Activated CD8-positive, alpha-beta memory T cell treated with anti-CD3 and anti-CD28 coated beads for 36 hours (primary cell): ENCODE data around the gene OR4D2. TPM values are rescaled to one million over a fixed set of nuclear protein-coding genes. Genes with fewer than 3 reads are reported as not detected.

Source experiments
- CTCF ChIA-PET: fragments of 350-600 bp; sonication (Branson Sonifier 250); formaldehyde crosslinking; loops from one replicate; lab custom pipeline; 2021; ENCODE audit warnings: antibody characterized with exemption; lab: Charles Lee
- POLR2A ChIA-PET: fragments of 350-600 bp; sonication (Branson Sonifier 250); formaldehyde crosslinking; loops from one replicate; lab custom pipeline; 2021; ENCODE audit warnings: antibody characterized with exemption; lab: Charles Lee
- total RNA-seq, 2 experiments: library from RNA; stranded (reverse); gene quantifications; one replicate each; pipeline ENCODE4 v1.2.3, GENCODE V29; 2021

The OR4D2 gene
- total RNA-seq, 2 experiments from 2014 or later = not detected

GRCh38 chr17:58165981-58166380 is 801 bp upstream of the OR4D2 start:
- POLR2A ChIA-PET = no interaction called here

GRCh38 chr17:58170622-58171021 is 3.8 kb downstream of the OR4D2 start:
- POLR2A ChIA-PET = no interaction called here
- CTCF ChIA-PET = interaction anchor here (0.8 to 1.3 kb wide), 2 partner anchors 20 to 30 kb away, joined by 3 read pairs; no protein-coding TSS in a partner anchor

More at GRCh38 chr17:58165981-58166380, 801 bp upstream of the OR4D2 start:
- CTCF ChIA-PET = interaction anchor here (1.2 kb wide), 1 partner anchor 12 kb away, joined by 5 read pairs; no protein-coding TSS in a partner anchor

GRCh38 chr17:58172369-58173071 is 5.7 kb downstream of the OR4D2 start:
- ChIA-PET CTCF (interaction anchor here (0.7 to 1.5 kb wide), 6 partner anchors 16 to 312 kb away, joined by 3 to 5 read pairs (median 4); no protein-coding TSS in a partner anchor), POLR2A (no interaction called here)

- ChIA-PET POLR2A (no interaction called here), CTCF (no interaction called here)
Observed at GRCh38 chr17:58174871-58175270, 8.1 kb downstream of the OR4D2 start.

GRCh38 chr17:58176200-58176599 is 9.4 kb downstream of the OR4D2 start:
- ChIA-PET POLR2A (no interaction called here), CTCF (no interaction called here)

GRCh38 chr17:58181796-58182195 is 15.0 kb downstream of the OR4D2 start:
- CTCF ChIA-PET = no interaction called here
- POLR2A ChIA-PET = no interaction called here

- POLR2A ChIA-PET = no interaction called here
- CTCF ChIA-PET = no interaction called here
Observed at GRCh38 chr17:58183514-58183913, 16.7 kb downstream of the OR4D2 start.

- CTCF ChIA-PET = no interaction called here
- POLR2A ChIA-PET = no interaction called here
Observed at GRCh38 chr17:58184308-58184985, 17.7 kb downstream of the OR4D2 start.

GRCh38 chr17:58184986-58185761 is 18.4 kb downstream of the OR4D2 start:
- ChIA-PET CTCF (interaction anchor here (0.5 kb wide), 1 partner anchor 1372 kb away, joined by 3 read pairs; no protein-coding TSS in a partner anchor), POLR2A (no interaction called here)

GRCh38 chr17:58186591-58186990 is 19.8 kb downstream of the OR4D2 start:
- ChIA-PET POLR2A (no interaction called here), CTCF (no interaction called here)

GRCh38 chr17:58187063-58187462 is 20.3 kb downstream of the OR4D2 start:
- ChIA-PET CTCF (no interaction called here), POLR2A (no interaction called here)

- ChIA-PET POLR2A (no interaction called here), CTCF (no interaction called here)
Observed at GRCh38 chr17:58187675-58188074, 20.9 kb downstream of the OR4D2 start.

GRCh38 chr17:58189436-58190146 is 22.8 kb downstream of the OR4D2 start:
- POLR2A ChIA-PET = no interaction called here
- CTCF ChIA-PET = interaction anchor here (1.2 kb wide), 1 partner anchor 115 kb away, joined by 3 read pairs; no protein-coding TSS in a partner anchor

- POLR2A ChIA-PET = no interaction called here
- CTCF ChIA-PET = interaction anchor here (0.6 kb wide), 1 partner anchor 66 kb away, joined by 6 read pairs; no protein-coding TSS in a partner anchor
Observed at GRCh38 chr17:58191241-58191896, 24.6 kb downstream of the OR4D2 start.

GRCh38 chr17:58192612-58193011 is 25.8 kb downstream of the OR4D2 start, which contains the start of gene EPX:
EPX (plus strand) TSS chr17:58192726; CDS start chr17:58192847, 121 bp downstream.
- CTCF ChIA-PET = no interaction called here

GRCh38 chr17:58193641-58194255 is 27.0 kb downstream of the OR4D2 start:
- CTCF ChIA-PET = no interaction called here
- POLR2A ChIA-PET = no interaction called here

More at GRCh38 chr17:58192612-58193011, 25.8 kb downstream of the OR4D2 start, which contains the start of gene EPX:
- POLR2A ChIA-PET = no interaction called here

GRCh38 chr17:58195518-58196123 is 28.8 kb downstream of the OR4D2 start:
- ChIA-PET POLR2A (no interaction called here), CTCF (no interaction called here)

- ChIA-PET POLR2A (no interaction called here), CTCF (no interaction called here)
Observed at GRCh38 chr17:58196610-58197009, 29.8 kb downstream of the OR4D2 start.
